ENCODE results near the gene SLC9C1.

The SLC9C1 gene

GRCh38 chr3:112307557-112307956 is 13.5 kb upstream of the SLC9C1 start:
- no peak for DNase-seq (ENCODE audit: low read depth in 2 of 2)

DNA sequence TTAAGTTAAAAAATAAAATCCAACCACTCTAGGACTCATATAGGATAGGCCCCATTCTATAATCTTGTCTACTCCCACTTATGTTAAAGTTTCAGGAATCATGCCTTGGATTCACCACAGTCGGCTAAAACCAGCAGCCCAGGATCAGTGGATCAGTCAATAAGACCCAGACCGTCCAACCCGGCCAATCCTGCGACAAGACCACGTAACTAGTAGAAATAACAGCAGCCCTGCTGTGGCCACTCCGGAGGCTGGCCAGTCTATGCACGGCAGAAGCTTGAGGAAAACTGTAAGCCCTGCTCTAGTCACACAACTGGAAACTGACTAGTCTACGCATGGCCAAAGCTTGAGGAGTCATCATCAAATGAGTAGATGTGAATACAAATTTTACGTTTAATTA is 12.8 kb upstream of the SLC9C1 start:
- DNase-seq (ENCODE audit: low read depth in 2 of 2), result no peak

- DNase-seq (ENCODE audit: low read depth in 2 of 2), result no peak
Measured at GRCh38 chr3:112304611-112305010, 10.6 kb upstream of the SLC9C1 start.

DNA sequence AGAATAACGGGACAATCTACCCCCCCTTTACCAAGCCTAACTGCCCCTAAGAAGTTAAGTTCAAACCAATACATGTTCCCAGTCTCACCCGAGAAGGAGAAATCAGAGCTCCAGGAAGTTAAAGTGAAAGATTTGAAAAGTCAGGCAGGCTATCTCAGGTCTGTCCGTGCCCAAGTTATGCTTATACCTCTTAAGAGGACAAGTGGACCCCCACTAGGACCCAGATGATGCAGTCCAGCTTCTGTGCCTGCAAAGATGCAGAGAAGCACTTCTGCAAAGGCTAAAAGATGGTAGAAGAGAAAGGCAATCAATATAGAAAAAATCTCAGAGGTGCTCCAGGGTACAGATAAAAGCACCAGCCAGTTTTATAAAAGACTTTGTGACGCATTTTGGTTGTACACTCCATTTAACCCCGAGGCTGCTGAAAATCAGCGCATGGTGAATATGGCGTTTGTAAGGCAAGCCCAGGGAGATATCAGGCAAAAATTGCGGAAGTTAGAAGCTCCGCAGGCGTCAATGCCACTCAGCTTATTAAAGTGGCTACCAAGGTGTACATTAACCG is 9.8 kb upstream of the SLC9C1 start:
- no peak for DNase-seq (ENCODE audit: low read depth in 2 of 2)

GRCh38 chr3:112302881-112303763 is 9.1 kb upstream of the SLC9C1 start:
- no peak for DNase-seq (ENCODE audit: low read depth in 2 of 2)

DNA sequence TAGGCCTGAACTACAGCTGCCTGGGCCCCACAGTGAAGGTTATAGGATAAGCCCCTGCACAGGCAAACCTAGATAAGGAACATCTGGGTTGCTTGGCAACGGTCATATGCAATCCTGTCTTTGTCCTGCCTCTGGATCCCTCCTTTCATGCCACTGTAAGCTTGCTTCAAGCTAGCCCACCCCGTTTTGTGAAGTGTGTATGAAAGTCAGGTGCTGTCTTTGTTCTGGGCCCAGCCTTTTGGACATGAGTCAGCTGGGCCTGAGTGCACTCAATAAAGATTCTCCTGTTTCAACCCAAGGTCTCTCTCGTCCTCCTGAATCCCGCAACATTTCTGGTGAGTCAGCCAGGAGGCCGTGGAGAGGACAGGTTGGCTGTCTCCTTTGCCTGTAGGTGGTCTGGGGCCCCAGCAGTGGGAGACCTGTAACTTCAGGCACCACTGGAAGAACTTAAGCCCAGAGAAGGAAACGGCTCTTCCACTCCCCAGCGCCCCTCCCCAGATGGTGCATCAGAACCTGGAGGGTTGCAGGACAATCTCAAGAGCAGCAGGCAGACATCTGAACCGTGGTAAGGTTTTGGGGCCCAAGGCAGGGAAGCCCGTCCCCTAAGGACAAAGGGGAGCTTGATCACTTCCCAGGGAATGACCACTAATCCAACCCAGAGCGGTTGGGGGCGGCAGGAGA is 8.3 kb upstream of the SLC9C1 start:
- DNase-seq (ENCODE audit: low read depth in 2 of 2), result no peak

GRCh38 chr3:112298781-112299180 is 4.8 kb upstream of the SLC9C1 start:
- DNase-seq (ENCODE audit: low read depth in 2 of 2), result no peak

DNA sequence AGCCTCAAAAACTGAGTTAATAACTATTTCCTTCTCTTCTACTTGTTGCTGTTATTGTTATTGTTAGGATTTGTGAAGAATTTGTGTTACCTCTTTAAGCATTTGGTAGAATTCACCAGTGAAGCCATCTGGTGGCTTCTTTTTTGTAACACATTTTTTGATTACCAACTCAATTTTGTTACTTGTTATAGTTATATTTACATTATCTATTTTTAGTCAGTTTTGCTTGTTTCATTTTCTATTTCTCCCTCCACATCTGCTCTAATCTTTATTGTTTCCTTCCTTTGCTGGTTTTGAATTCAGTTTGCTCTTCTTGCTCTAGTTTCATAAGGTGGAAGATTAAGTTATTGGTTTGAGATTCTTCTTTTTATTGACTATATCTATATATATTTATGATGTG is 3.7 kb upstream of the SLC9C1 start:
- DNase-seq (ENCODE audit: low read depth in 2 of 2), result no peak

- DNase-seq (ENCODE audit: low read depth in 2 of 2), result no peak
Measured at GRCh38 chr3:112289011-112289410, 5.0 kb downstream of the SLC9C1 start.

DNA sequence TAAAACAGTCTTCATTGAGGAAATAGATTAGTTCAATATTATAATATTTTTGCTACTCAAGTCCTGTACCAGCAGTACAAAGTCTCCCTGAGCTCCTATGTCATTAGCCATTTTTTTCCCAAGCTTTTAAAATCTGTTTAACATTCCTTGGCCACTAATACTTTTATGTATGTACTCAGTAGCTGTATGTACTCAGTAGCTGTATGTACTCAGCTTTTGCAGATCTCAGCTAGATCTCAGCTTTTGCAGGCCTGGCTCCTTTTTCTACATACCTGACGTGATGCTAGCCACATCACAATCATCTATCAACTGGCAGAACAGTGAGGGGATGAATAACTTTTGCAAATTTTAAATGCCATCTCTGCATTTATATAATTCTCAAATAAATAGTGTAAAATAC is 13.8 kb downstream of the SLC9C1 start:
- no peak for DNase-seq (ENCODE audit: low read depth in 2 of 2)

DNA sequence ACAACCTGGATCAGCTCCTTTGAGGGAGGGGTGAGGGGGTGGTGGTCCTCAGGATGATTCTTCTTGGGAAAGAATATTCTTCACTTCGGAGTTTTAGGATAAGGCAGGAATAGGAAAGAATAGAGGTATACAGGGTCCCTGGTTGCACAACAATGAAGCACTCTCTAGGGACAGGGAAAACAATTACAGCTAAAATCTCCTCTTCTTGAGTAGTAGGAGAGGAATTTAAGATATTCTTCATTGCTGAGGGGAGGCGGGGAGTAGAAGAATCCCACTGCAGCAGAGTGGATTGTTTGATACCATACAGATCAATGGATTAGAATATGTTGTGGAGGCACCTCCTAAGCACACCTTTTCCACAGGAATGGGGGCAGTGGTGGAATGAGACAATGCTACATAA is 20.5 kb downstream of the SLC9C1 start:
- no peak for DNase-seq (ENCODE audit: low read depth in 2 of 2)

GRCh38 chr3:112261742-112262141 is 32.3 kb downstream of the SLC9C1 start:
- DNase-seq (ENCODE audit: low read depth in 2 of 2), result no peak

GRCh38 chr3:112260563-112260962 is 33.5 kb downstream of the SLC9C1 start:
- no peak for DNase-seq (ENCODE audit: low read depth in 2 of 2)

- DNase-seq (ENCODE audit: low read depth in 2 of 2), result no peak
Measured at GRCh38 chr3:112253301-112253971, 40.6 kb downstream of the SLC9C1 start.

GRCh38 chr3:112247900-112248299 is 46.1 kb downstream of the SLC9C1 start:
- DNase-seq (ENCODE audit: low read depth in 2 of 2), result no peak

DNA sequence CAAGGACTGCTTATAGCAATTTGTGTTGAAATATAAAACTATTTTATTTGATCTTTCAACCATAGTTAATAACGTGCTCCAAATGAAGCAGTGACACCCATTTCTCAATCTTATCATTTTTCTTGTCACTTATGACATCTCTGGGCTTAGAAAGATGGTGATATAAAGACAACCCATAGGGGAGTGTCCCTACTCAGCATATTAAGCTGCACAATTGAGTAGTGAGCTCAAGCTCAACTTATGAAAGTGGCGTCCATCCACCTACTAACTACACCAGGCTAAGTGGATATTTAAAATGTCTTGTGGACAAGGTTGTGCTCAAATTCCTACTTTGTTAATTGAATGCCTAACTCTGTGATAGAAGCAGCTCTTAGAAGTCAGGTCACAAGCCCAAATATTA is 46.7 kb downstream of the SLC9C1 start:
- no peak for DNase-seq (ENCODE audit: low read depth in 2 of 2)

GRCh38 chr3:112233083-112233482 is 60.9 kb downstream of the SLC9C1 start:
- no peak for DNase-seq (ENCODE audit: low read depth in 2 of 2)

- DNase-seq (ENCODE audit: low read depth in 2 of 2), result no peak
Measured at GRCh38 chr3:112231727-112232126, 62.3 kb downstream of the SLC9C1 start.

GRCh38 chr3:112230033-112230432 is 64.0 kb downstream of the SLC9C1 start:
- no peak for DNase-seq (ENCODE audit: low read depth in 2 of 2)

DNA sequence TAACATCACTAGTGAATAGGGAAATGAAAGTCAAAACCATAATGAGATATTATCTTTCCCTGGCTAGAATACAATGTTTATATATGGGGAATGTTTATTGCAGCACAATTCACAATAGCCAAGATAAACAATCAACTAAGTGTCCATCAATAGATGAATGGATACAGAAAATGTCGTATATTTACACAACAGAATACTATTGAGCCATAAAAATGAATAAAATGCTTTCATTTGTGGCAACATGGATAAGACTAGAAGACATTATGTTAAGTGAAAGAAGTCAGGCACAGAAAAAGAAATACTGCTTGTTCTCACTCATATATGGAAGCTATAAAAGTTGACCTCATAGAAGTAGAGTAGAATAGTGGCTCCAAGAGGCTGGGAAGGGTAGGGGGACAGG is 65.2 kb downstream of the SLC9C1 start:
- no peak for DNase-seq (ENCODE audit: low read depth in 2 of 2)

GRCh38 chr3:112200317-112200666 is 93.7 kb downstream of the SLC9C1 start:
- no peak for DNase-seq (ENCODE audit: low read depth in 2 of 2)

DNA sequence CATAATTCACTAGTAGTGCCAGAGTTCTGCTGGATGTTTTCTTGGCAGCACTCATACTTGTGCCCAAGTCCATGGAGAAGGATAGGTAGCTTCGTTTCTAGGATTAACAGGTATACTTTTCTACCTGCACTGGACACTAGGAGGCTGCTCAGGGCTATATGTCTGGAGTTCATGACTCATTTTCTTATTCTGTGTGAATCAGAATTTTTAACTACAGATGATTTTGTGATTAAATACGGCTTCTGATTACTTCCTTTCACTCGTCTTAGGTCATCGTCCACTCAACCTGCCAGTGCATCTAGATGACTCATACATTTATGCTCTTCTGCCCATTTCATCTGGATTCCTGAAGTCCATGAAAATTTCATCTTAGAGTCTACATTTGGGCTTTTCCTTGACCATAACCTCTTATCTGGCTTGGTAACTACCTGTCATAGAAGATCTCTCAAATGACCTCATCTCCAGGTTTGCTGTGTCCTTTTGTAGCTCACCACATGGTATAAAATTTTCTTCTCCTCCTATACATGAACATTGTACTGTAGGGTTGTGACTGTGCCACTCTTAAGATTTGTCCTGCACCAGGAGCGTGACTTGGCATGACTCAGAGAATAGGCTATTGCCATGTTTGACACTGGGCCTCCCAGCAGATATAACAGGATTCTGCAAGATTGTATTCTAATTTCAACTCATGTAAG is 94.2 kb downstream of the SLC9C1 start:
- no peak for DNase-seq (ENCODE audit: low read depth in 2 of 2)
